AG04450 (cell line): ENCODE results near the gene ANKRD23. TPM values are rescaled to one million over a fixed set of nuclear protein-coding genes. Genes with fewer than 3 reads are reported as not detected.

Source experiments
- CTCF ChIA-PET: fragments of 300-600, 350-600 bp; formaldehyde crosslinking; extraction: SDS; loops from one replicate; lab custom pipeline; 2022; ENCODE audit warnings: antibody characterized with exemption, inconsistent platforms; lab: Charles Lee
- POLR2A ChIA-PET: fragments of 350-600 bp; formaldehyde crosslinking; extraction: SDS; loops from one replicate; lab custom pipeline; 2021; ENCODE audit warnings: antibody characterized with exemption, inconsistent platforms; lab: Yijun Ruan, JAX
- DNase-seq: peaks from one replicate; pipeline ENCODE4 v3.0.0-alpha.2; 2011; ENCODE audit warnings: low read depth, low spot score
- H3K27ac ChIP-seq: one replicate; pipeline ENCODE4 v1.5.1; 2012; ENCODE audit warnings: low read depth, low read length, control low read depth
- H3K27me3 ChIP-seq: one replicate; pipeline ENCODE4 v1.6.0; 2012; ENCODE audit warnings: low read length; ENCODE audit not compliant: control insufficient read depth, insufficient read depth
- H3K4me3 ChIP-seq: 2 replicates; pipeline ENCODE4 v1.5.1; 2011; ENCODE audit warnings: mild to moderate bottlenecking, low read depth, low read length, control low read depth
- H3K9me3 ChIP-seq: 2 replicates; pipeline ENCODE4 v1.5.1; 2012; ENCODE audit warnings: low read length; ENCODE audit not compliant: control insufficient read depth, insufficient read depth
- polyA plus RNA-seq: library from polyadenylated mRNA; depleted of rRNA; stranded (reverse); fragments of >200 nt; gene quantifications from 2 replicates; pipeline ENCODE4 v1.2.3, GENCODE V29; 2011
- TF ChIP-seq, protein P1 (sequence below): IDR thresholded peaks from 2 replicates; pipeline ENCODE4 v1.5.1; 2011; ENCODE audit warnings: low read depth, low read length, control low read depth, inconsistent platforms

ANKRD23 gene
- polyA plus RNA-seq, 1 experiment: 0.81 TPM

DNA sequence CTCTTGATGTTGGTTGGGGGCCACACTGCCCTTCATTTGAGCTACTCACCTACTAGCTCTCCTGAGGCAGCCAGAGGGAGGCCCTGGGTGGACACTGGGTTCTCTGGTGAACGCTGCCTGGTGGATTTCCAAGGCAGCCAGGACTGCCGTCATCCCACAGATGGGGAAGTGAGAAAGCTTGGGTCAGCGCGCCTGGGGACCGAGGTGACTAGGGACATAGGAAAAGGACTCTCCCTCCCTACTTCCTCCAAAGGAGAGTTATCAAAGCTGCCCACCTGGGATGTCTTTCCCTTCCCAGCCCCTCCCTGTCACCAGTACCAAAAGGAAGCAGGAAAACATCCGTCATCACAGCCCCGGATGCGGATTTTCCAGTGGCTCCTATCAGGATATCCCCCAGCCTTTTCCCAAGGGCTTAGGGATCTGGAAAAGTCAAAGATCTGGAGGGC, 29.9 kb upstream of the ANKRD23 start:
- ChIA-PET POLR2A (no interaction called here), CTCF (interaction anchor here (1.2 kb wide), 1 partner anchor 16 kb away, joined by 3 read pairs; the partner anchor contains the start of gene ANKRD39)
- TF ChIP-seq, protein P1, sequence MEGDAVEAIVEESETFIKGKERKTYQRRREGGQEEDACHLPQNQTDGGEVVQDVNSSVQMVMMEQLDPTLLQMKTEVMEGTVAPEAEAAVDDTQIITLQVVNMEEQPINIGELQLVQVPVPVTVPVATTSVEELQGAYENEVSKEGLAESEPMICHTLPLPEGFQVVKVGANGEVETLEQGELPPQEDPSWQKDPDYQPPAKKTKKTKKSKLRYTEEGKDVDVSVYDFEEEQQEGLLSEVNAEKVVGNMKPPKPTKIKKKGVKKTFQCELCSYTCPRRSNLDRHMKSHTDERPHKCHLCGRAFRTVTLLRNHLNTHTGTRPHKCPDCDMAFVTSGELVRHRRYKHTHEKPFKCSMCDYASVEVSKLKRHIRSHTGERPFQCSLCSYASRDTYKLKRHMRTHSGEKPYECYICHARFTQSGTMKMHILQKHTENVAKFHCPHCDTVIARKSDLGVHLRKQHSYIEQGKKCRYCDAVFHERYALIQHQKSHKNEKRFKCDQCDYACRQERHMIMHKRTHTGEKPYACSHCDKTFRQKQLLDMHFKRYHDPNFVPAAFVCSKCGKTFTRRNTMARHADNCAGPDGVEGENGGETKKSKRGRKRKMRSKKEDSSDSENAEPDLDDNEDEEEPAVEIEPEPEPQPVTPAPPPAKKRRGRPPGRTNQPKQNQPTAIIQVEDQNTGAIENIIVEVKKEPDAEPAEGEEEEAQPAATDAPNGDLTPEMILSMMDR: no peak
- no peak overlapping the region for H3K27ac ChIP-seq
- no peaks in the 10 kb centered on the region for H3K9me3 ChIP-seq
- no peak for DNase-seq
- H3K4me3 ChIP-seq: no peak overlapping the region
- H3K27me3 ChIP-seq: peaks cover 3% of the 10 kb centered on the region

DNA sequence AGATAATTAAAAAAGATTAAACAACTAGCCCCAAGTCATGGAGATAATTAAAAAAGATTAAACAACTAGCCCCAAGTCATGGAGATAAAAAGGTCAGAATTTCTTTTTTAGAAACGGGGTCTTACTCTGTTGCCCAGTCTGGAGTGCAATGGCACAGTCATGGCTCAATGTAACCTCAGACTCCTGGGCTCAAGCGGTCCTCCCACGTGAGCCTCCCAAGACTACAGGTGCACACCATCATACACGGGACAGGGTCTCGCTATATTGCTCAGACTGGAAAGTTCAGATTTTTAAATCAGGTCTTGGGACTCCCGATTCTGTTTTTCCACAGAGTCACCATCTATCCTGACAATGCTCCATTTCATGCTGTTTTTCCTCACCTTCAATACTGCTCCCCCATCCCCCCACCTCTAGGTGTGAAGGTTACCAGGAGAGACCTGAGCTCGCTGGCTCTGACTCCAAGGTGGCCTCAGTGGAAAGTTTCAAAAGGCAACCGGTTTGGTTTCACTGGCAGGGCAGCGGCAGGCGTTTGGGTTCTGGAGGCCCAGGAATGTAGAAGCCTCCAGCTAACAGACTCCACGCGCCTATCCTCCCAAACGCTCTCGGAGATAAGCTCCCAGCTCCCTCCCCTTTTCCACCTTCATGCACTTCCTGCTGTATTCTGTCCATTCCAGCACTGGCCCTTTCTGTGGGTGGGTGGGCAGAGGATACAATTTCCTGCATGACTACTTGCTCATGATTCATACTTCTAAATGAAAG, 28.9 kb upstream of the ANKRD23 start:
- TF ChIP-seq, protein P1: no peak
- Histone ChIP-seq H3K4me3 (no peak overlapping the region), H3K27ac (no peak overlapping the region), H3K9me3 (no peaks in the 10 kb centered on the region; the same call in 1 of the 2 replicates), H3K27me3 (no peaks in the 10 kb centered on the region)
- ChIA-PET CTCF (interaction anchor here (1.2 kb wide), 1 partner anchor 15 kb away, joined by 3 read pairs; the partner anchor contains the start of gene ANKRD39), POLR2A (interaction anchor here (0.6 kb wide), 1 partner anchor 21 kb away, joined by 3 read pairs; no protein-coding TSS in a partner anchor)
- DNase-seq: no peak

DNA sequence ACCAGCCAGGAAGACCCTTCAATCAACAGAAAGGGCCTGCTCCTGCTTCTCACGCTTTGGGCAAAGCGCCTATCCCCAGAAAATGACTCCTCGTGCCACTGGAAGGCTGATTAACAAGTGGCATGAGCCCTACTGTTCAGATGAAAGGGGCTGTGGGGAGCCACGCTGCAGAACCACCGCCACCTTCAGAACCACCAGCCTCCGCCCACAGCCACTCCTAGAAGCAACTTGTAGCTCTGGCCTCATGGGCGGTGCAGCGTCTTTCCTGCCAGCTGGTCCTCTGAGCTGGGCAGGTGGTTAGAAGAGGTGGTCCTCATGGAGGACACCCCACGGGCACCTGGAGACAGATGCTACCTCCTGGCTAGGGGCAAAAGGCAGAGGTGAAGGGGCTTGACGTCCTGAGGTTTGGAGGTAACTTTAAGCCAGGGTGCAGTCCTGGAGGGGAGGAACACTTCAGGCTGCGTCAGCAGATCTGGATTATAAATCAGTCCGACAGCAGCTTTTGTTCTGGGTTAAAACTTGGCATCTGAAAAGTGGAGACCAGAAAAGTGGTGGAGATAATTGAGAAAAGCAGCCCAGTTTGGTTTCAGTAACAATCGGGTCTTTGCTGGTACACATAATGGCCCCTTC, 26.9 kb upstream of the ANKRD23 start:
- Histone ChIP-seq H3K27me3 (no peaks in the 10 kb centered on the region), H3K27ac (no peak overlapping the region), H3K4me3 (peak overlapping the region; percentile 85), H3K9me3 (no peaks in the 10 kb centered on the region; the same call in 1 of the 2 replicates)
- TF ChIP-seq, protein P1: no peak
- DNase-seq: no peak
- ChIA-PET CTCF (interaction anchor here (0.8 kb wide), 1 partner anchor 12 kb away, joined by 4 read pairs; no protein-coding TSS in a partner anchor), POLR2A (no interaction called here)

DNA sequence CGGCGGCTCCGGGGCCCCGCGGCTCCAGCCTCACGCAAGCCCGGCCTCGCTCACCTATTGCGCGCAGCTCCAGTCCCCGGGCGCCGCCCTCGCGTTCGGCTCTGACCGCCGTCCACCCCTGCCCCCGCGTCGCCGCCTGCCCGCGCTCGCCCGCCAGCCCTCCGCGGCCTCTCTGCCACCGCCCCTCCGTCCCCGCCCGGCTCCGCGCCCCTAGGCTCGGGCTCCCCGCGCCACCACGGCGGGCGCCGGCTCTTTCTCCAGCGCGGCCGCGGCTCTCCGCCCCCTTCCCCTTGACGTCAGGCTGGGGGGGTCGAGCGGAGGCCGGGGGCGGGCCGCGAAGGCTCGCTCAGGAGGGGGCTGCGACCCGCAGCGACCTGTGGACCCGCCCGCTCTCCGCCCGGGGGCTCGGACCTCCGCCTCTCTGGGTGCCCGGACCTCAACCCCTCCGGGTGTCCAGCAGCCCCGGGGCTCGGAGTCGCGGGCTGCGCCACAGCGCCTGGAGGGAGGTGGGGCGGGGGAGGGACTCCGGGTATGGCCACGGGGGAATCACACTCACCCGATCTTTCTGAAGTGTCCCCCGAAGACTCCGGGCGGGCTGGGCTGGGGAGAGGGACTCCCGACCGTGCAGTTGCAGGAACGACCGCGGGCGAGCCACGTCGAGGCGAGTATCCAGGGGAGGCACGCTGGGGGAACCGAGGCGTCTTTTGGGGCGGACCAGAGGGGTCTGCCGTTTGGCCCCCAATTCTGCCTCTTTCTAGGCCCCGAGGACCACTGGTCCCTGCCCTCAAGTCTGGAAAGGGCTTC, 26.2 kb upstream of the ANKRD23 start, which contains the start of gene SEMA4C:
Gene SEMA4C, minus strand, starts transcription at position 259 of the 804 bp plus-strand sequence. CDS start 2,194 bp downstream, outside the sequence.
- peak within 1 kb of the TSS; percentile 85 for H3K4me3 ChIP-seq
- CTCF ChIA-PET: interaction anchor here (0.8 to 3.4 kb wide), 5 partner anchors 12 to 77 kb away, joined by 3 to 60 read pairs (median 4); partner anchors contain the start of gene ANKRD39
- POLR2A ChIA-PET: interaction anchor here (2.9 kb wide), 1 partner anchor 12 kb away, joined by 42 read pairs; the partner anchor contains the start of gene ANKRD39
- H3K27ac ChIP-seq: peak within 1 kb of the TSS; percentile 93
- H3K9me3 ChIP-seq: no peaks in the 10 kb centered on the region; the same call in 1 of the 2 replicates
- no peak for DNase-seq
- TF ChIP-seq, protein P1: no peak
- no peaks in the 10 kb centered on the region for H3K27me3 ChIP-seq
